Measurements from ENCODE around the gene RPL38. TPM values are rescaled to one million over a fixed set of nuclear protein-coding genes. Genes with fewer than 3 reads are reported as not detected.

Gene RPL38
- total and polyA plus RNA-seq, 2 experiments from 2014 or later, result 115 to 999 TPM

DNA sequence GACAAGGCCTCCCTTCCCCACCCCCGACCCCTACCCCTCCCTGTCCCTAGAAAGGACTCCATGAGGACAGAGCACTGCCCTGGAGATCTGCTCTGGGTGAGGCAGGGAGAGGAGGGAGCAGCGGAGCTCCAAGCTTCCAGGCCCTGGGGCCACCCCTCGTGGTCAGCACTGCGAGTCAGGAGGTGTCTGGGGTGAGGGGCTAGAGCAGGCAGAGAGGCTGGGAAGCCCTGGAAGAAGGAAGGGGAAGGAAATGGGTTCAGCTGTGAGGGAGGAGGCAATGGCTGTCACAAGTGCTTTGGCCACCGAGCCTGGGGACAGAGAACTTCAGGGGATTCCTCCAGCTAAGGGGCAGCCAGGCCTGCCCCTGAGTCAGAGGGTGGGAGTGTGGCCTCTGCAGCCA is 42.4 kb downstream of the RPL38 start:
- no peak for TF ChIP-seq CTCF (IDR thresholded peaks at IDR 0.05; ENCODE audit: low read depth, low read length)
- no peaks in the 10 kb centered on the region for H3K9me3 ChIP-seq (ENCODE audit: low read depth)
- no peak overlapping the region for H3K27ac ChIP-seq
- peaks cover 3% of the 10 kb centered on the region for H3K4me1 ChIP-seq (ENCODE audit: low read depth)
- DNase-seq (ENCODE audit: low read depth in 1 of 2, low spot score in 1 of 2), result no peak
- no peak overlapping the region for H3K4me3 ChIP-seq
- H3K36me3 ChIP-seq, result no peaks in the 10 kb centered on the region
- no peaks in the 10 kb centered on the region for H3K27me3 ChIP-seq

DNA sequence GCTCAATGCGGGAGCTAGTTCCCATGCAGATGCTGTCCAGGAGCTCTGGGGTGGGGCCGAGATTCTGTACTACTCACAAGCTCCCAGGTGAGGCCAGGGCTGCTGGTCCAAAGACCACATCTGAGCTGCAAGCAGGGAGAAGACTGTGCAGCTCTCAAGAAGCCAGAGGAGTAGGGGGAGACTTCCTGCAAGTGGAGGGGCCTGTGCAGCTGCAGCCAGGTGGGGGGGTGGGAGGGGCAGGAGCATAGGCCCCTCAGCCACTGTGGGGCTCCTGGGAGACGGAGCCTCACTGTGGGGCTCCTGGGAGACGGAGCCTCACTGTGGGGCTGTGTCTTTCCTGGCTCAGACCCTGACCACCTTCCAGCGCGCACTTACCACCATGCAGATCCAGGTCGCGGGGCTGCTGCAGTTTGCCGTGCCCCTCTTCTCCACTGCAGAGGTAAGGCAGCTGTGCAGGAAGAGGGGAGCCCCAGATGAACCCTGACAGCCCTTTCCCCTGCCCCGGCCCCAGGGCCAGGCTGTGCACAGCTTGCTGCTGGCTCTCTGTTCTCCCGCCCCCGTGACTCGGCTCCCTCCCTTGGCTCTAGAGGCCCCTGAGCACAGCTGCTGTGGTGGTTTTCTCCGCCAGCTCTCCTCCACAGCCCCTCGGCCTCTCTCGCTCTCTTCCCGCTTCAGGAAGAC is 46.3 kb downstream of the RPL38 start:
- DNase-seq (ENCODE audit: low read depth in 1 of 2, low spot score in 1 of 2), result no peak
- peaks cover 3% of the 10 kb centered on the region for H3K4me1 ChIP-seq (ENCODE audit: low read depth)
- no peak overlapping the region for H3K27ac ChIP-seq
- TF ChIP-seq CTCF (IDR thresholded peaks at IDR 0.05; ENCODE audit: low read depth, low read length), result no peak
- no peak overlapping the region for H3K4me3 ChIP-seq
- H3K36me3 ChIP-seq, result no peaks in the 10 kb centered on the region
- H3K27me3 ChIP-seq, result no peaks in the 10 kb centered on the region
- H3K9me3 ChIP-seq (ENCODE audit: low read depth), result no peaks in the 10 kb centered on the region

- no peaks in the 10 kb centered on the region for H3K27me3 ChIP-seq
- H3K9me3 ChIP-seq (ENCODE audit: low read depth), result no peaks in the 10 kb centered on the region
- DNase-seq (ENCODE audit: low read depth in 1 of 2, low spot score in 1 of 2), result no peak
- H3K4me1 ChIP-seq (ENCODE audit: low read depth), result peaks cover 3% of the 10 kb centered on the region
- H3K36me3 ChIP-seq, result no peaks in the 10 kb centered on the region
- H3K4me3 ChIP-seq, result no peak overlapping the region
- no peak for TF ChIP-seq CTCF (IDR thresholded peaks at IDR 0.05; ENCODE audit: low read depth, low read length)
- H3K27ac ChIP-seq, result no peak overlapping the region
These were observed 47.0 kb downstream of the RPL38 start for GRCh38 chr17:74250324-74250995.

- H3K4me1 ChIP-seq (ENCODE audit: low read depth), result no peaks in the 10 kb centered on the region
- no peaks in the 10 kb centered on the region for H3K36me3 ChIP-seq
- no peak overlapping the region for H3K4me3 ChIP-seq
- H3K27ac ChIP-seq, result no peak overlapping the region
- TF ChIP-seq CTCF (IDR thresholded peaks at IDR 0.05; ENCODE audit: low read depth, low read length), result no peak
- no peak for DNase-seq (ENCODE audit: low read depth in 1 of 2, low spot score in 1 of 2)
- H3K27me3 ChIP-seq, result no peaks in the 10 kb centered on the region
- no peaks in the 10 kb centered on the region for H3K9me3 ChIP-seq (ENCODE audit: low read depth)
These were observed 47.6 kb downstream of the RPL38 start for GRCh38 chr17:74251051-74251450.

DNA sequence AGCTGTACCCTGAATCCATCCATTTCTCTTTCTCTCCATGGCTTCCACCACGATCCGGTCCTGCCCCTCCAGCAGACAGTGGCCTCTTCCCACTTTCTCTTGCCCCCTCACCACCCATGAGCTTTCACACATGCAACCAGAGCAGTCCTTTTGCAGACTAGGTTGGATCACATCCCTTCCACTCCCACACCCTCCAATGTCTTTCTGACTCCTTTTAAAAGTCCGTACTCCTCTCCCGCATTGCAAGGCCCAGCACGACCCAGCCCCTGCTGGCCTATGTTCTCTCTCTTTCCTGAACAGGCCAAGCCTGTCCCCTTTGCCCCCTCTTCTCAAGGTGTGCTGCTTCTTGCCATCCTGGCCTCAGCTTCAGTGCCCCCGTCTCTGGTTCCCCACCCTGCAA is 48.1 kb downstream of the RPL38 start:
- Histone ChIP-seq H3K9me3 (ENCODE audit: low read depth) (no peaks in the 10 kb centered on the region), H3K4me1 (ENCODE audit: low read depth) (no peaks in the 10 kb centered on the region), H3K4me3 (no peak overlapping the region), H3K36me3 (no peaks in the 10 kb centered on the region), H3K27me3 (no peaks in the 10 kb centered on the region), H3K27ac (no peak overlapping the region)
- no peak for DNase-seq (ENCODE audit: low read depth in 1 of 2, low spot score in 1 of 2)
- TF ChIP-seq CTCF (IDR thresholded peaks at IDR 0.05; ENCODE audit: low read depth, low read length), result no peak
